Stomach (tissue), 9 donors: ENCODE data around the gene PAX2. TPM values are rescaled to one million over a fixed set of nuclear protein-coding genes. Genes with fewer than 3 reads are reported as not detected.

ENCODE experiments used
- DNase-seq, 2 donors: peaks; one replicate each; pipeline versions ENCODE4 v3.0.0 to v3.0.0-alpha.2; 2013 to 2019
- H3K27ac ChIP-seq, 5 donors: fragments of 200-600 bp in 4 of 5; sonication (generic) in 4 of 5; one replicate each; pipeline ENCODE4 v1.5.1; 2013 to 2019; ENCODE audit warnings: mild to moderate bottlenecking in 1 of 5, moderate library complexity in 1 of 5
- H3K27me3 ChIP-seq, 3 donors: fragments of 200-600 bp; sonication (generic); one replicate each; pipeline ENCODE4 v1.5.1; 2017 to 2019; ENCODE audit warnings: mixed run types in 1 of 3
- H3K36me3 ChIP-seq, 4 donors: fragments of 200-600 bp; sonication (generic); 1 replicate in 3 of 4; 2 replicates in 1 of 4; pipeline ENCODE4 v1.5.1; 2016 to 2019
- H3K4me1 ChIP-seq, 4 donors: fragments of 200-600 bp; sonication (generic); one replicate each; pipeline ENCODE4 v1.5.1; 2016 to 2019
- H3K4me3 ChIP-seq, 4 donors: fragments of 200-600 bp; sonication (generic) in 3 of 4; one replicate each; pipeline ENCODE4 v1.5.1; 2016 to 2019; ENCODE audit warnings: mild to moderate bottlenecking in 1 of 4
- H3K9me3 ChIP-seq, 4 donors: fragments of 200-600 bp; sonication (generic); one replicate each; pipeline ENCODE4 v1.5.1; 2016 to 2019
- CTCF ChIP-seq, 7 experiments: fragments of 450-650 bp in 4 of 7; fragments of 200-600 bp in 3 of 7; sonication (generic) in 3 of 7; IDR thresholded peaks; one replicate each; pipeline ENCODE4 v1.5.1; 2016 to 2019; ENCODE audit warnings: antibody characterized with exemption in 7 of 7, control low read depth in 2 of 7, mild to moderate bottlenecking in 1 of 7
- EP300 ChIP-seq: sonication (generic); formaldehyde crosslinking; IDR thresholded peaks from one replicate; pipeline ENCODE4 v1.6.1; 2017; ENCODE audit warnings: antibody characterized with exemption
- POLR2A ChIP-seq, 4 donors: fragments of 450-650 bp; IDR thresholded peaks; one replicate each; pipeline ENCODE4 v1.6.1; 2016; ENCODE audit warnings: antibody characterized with exemption in 4 of 4, control low read depth in 2 of 4, mild to moderate bottlenecking in 1 of 4, moderate library complexity in 1 of 4
- POLR2AphosphoS5 ChIP-seq, 3 donors: sonication (generic); formaldehyde crosslinking; IDR thresholded peaks; one replicate each; pipeline ENCODE4 v1.6.1; 2016; ENCODE audit warnings: antibody characterized with exemption in 3 of 3
- WGBS, 5 donors: extraction: QIAGEN DNeasy Blood & Tissue Kit in 3 of 5; methylation state at CpG; one replicate each; pipeline versions ENCODE4 v1.1.5 to v1.1.7; 2013 to 2018; 5-methylcytosine and 5-hydroxymethylcytosine counted together
- intact Hi-C: fragments of 100-400 bp; cut with DNase I; formaldehyde crosslinking; loops from one replicate; pipeline ENCODE4 v1.15.1; 2023; ENCODE audit warnings: low total_unique reads
- polyA plus RNA-seq, 3 donors: library from polyadenylated mRNA; stranded (reverse); fragments of 200-250 nt; gene quantifications; one replicate each; pipeline ENCODE4 v1.2.3, GENCODE V29; 2013
- total RNA-seq, 5 donors: library from RNA; depleted of rRNA; stranded (reverse); fragments of >200 nt; gene quantifications; one replicate each; pipeline versions ENCODE4 v1.1.0 to v1.2.3, GENCODE V29; 2014 to 2016
- donor health status: healthy with polysubstance abuse.
- donor health status: Bipolar disorder and iron deficiency.
- donor health status: healthy.

The PAX2 gene
- total and polyA plus RNA-seq, 8 donors = not detected

- WGBS, 5 donors = 61 to 73% (median 69%) methylated on average over 11 to 14 of the region's 14 CpGs
- Histone ChIP-seq H3K27me3 (peaks cover 0 to 77% (median 28%) of the 10 kb centered on the region in 3 donors), H3K36me3 (no peaks in the 10 kb centered on the region), H3K4me1 (no peaks in the 10 kb centered on the region), H3K27ac (no peak overlapping the region), H3K9me3 (no peaks in the 10 kb centered on the region), H3K4me3 (no peak overlapping the region)
- TF ChIP-seq CTCF (IDR thresholded peaks at IDR 0.05) (no peak), EP300 (no peak), POLR2A (IDR thresholded peaks at IDR 0.05) (no peak), POLR2AphosphoS5 (IDR thresholded peaks at IDR 0.05) (no peak)
- intact Hi-C loops = no loop called here
- DNase-seq = no peak
Measured at GRCh38 chr10:100873827-100874326, 128.5 kb downstream of the PAX2 start.

GRCh38 chr10:100874702-100875483 lies 129.5 kb downstream of the PAX2 start:
- H3K4me3 ChIP-seq = no peak overlapping the region
- H3K27ac ChIP-seq = no peak overlapping the region
- no peaks in the 10 kb centered on the region for H3K9me3 ChIP-seq
- H3K4me1 ChIP-seq = no peaks in the 10 kb centered on the region
- WGBS, 5 donors = 69 to 75% (median 71%) methylated on average over 20 of the region's 20 CpGs
- TF ChIP-seq CTCF (IDR thresholded peaks at IDR 0.05) (no peak), POLR2A (IDR thresholded peaks at IDR 0.05) (no peak), POLR2AphosphoS5 (IDR thresholded peaks at IDR 0.05) (no peak), EP300 (no peak)
- DNase-seq = no peak
- peaks cover 0 to 84% (median 31%) of the 10 kb centered on the region in 3 donors for H3K27me3 ChIP-seq
- intact Hi-C loops = no loop called here
- no peaks in the 10 kb centered on the region for H3K36me3 ChIP-seq

- no peak for DNase-seq
- Histone ChIP-seq H3K36me3 (no peaks in the 10 kb centered on the region), H3K27ac (no peak overlapping the region), H3K9me3 (no peaks in the 10 kb centered on the region), H3K4me3 (no peak overlapping the region), H3K4me1 (no peaks in the 10 kb centered on the region), H3K27me3 (peaks cover 0 to 85% (median 31%) of the 10 kb centered on the region in 3 donors)
- WGBS, 5 donors = 35 to 46% (median 44%) methylated on average over 5 of the region's 5 CpGs
- TF ChIP-seq POLR2AphosphoS5 (IDR thresholded peaks at IDR 0.05) (no peak), EP300 (no peak), POLR2A (IDR thresholded peaks at IDR 0.05) (no peak), CTCF (IDR thresholded peaks at IDR 0.05) (no peak)
- intact Hi-C loops = no loop called here
Measured at GRCh38 chr10:100875484-100876166, 130.2 kb downstream of the PAX2 start.

- no peak overlapping the region for H3K27ac ChIP-seq
- 44 to 51% (median 47%) methylated on average over 23 to 24 of the region's 24 CpGs for WGBS, 5 donors
- TF ChIP-seq CTCF (IDR thresholded peaks at IDR 0.05) = no peak
- TF ChIP-seq EP300 = no peak
- H3K9me3 ChIP-seq = no peaks in the 10 kb centered on the region
- H3K4me1 ChIP-seq = peaks cover 0 to under 1% (median 0%) of the 10 kb centered on the region in 4 donors
- peaks cover 0 to 82% (median 31%) of the 10 kb centered on the region in 3 donors for H3K27me3 ChIP-seq
- no peaks in the 10 kb centered on the region for H3K36me3 ChIP-seq
- no peak overlapping the region for H3K4me3 ChIP-seq
- intact Hi-C loops = no loop called here
- no peak for DNase-seq
Measured at GRCh38 chr10:100876585-100877460, 131.4 kb downstream of the PAX2 start.
